HEK293T (cell line): ENCODE measurements around the gene C2CD2.
"Not testable (repeated sequence)": the region's sequence is repeated elsewhere in the genome, so short reads cannot be mapped to it uniquely, and the experiment has no call there.

Source experiments
- ELF4 ChIP-seq: fragments of 450-650 bp; IDR thresholded peaks from 2 replicates; pipeline ENCODE4 v1.6.1; 2017; ENCODE audit warnings: antibody characterized with exemption
- FOXA1 ChIP-seq: fragments of 450-650 bp; IDR thresholded peaks from 2 replicates; pipeline ENCODE4 v1.6.1; 2016; ENCODE audit warnings: mild to moderate bottlenecking
- FOXM1 ChIP-seq: fragments of 450-650 bp; IDR thresholded peaks from 2 replicates; pipeline ENCODE4 v1.6.1; 2017; ENCODE audit warnings: mild to moderate bottlenecking, borderline replicate concordance
- HDGF ChIP-seq: fragments of 450-650 bp; IDR thresholded peaks from 2 replicates; pipeline ENCODE4 v1.6.1; 2017; ENCODE audit warnings: antibody characterized with exemption, borderline replicate concordance
- LEF1 ChIP-seq: fragments of 450-650 bp; IDR thresholded peaks from 2 replicates; pipeline ENCODE4 v1.6.1; 2017; ENCODE audit warnings: mild to moderate bottlenecking, borderline replicate concordance
- SP1 ChIP-seq: fragments of 450-650 bp; IDR thresholded peaks from 2 replicates; pipeline ENCODE4 v1.6.1; 2017
- ZNF384 ChIP-seq: fragments of 450-650 bp; IDR thresholded peaks from 2 replicates; pipeline ENCODE4 v1.6.1; 2016

GRCh38 chr21:41994613-41995012, 40.8 kb upstream of the C2CD2 start:
- not testable (repeated sequence) for TF ChIP-seq LEF1, ELF4, ZNF384, FOXA1, SP1, HDGF, FOXM1
